Measurements from ENCODE around the gene TBC1D2B.

TBC1D2B gene

DNA sequence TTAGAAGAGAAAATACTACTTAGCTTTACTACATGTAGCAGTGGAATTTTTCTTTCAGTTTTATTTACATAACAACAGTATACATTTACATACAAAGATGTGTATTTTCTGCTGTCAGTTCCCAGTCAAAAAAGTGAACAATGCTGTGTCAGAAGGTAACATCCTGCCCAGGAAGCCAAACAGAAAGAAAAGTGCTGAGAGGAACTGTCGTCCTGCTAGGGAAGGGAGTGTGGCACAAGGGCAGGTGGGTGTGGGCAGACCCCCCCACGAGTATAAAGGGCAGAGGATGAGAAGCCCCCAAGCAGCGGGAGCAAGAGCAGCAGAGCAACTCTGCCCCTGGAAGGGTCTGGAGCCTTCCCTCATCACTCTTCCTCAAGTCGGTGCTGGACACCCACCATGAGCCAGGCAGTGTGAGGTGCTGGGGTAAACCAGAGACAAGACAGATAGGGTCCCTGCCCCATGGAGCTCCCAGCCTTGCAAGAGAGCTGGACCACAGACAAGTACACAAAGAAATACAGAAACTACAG lies 39.7 kb downstream of the TBC1D2B start:
- TF ChIP-seq, protein P1, sequence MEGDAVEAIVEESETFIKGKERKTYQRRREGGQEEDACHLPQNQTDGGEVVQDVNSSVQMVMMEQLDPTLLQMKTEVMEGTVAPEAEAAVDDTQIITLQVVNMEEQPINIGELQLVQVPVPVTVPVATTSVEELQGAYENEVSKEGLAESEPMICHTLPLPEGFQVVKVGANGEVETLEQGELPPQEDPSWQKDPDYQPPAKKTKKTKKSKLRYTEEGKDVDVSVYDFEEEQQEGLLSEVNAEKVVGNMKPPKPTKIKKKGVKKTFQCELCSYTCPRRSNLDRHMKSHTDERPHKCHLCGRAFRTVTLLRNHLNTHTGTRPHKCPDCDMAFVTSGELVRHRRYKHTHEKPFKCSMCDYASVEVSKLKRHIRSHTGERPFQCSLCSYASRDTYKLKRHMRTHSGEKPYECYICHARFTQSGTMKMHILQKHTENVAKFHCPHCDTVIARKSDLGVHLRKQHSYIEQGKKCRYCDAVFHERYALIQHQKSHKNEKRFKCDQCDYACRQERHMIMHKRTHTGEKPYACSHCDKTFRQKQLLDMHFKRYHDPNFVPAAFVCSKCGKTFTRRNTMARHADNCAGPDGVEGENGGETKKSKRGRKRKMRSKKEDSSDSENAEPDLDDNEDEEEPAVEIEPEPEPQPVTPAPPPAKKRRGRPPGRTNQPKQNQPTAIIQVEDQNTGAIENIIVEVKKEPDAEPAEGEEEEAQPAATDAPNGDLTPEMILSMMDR (conservative IDR thresholded peaks at IDR 0.05; ENCODE audit: low read length): no peak
- DNase-seq (ENCODE audit: low read depth): no peak
- H3K4me3 ChIP-seq (ENCODE audit: low read length): no peak overlapping the region

DNA sequence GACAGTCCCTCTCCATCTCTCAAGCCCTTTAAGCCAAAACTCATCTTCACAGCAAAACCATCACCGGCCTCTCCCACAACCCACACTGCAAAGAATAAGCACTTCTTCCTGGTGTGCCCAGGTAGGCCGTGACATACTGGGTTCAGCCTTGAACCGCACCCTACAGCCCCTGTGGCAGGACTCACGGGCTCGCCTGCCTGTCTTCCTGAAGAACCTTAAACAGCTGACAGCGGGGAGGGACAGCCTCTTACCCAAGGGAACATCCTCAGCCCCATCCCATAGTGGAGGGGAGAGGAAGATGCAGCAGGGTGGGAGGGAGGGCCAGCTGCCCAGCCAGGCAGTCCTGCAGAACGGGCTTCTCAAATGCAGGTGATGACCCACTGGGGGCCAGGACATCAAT lies 40.2 kb downstream of the TBC1D2B start:
- H3K4me3 ChIP-seq (ENCODE audit: low read length): no peak overlapping the region
- TF ChIP-seq, protein P1 (conservative IDR thresholded peaks at IDR 0.05; ENCODE audit: low read length): no peak
- no peak for DNase-seq (ENCODE audit: low read depth)

DNA sequence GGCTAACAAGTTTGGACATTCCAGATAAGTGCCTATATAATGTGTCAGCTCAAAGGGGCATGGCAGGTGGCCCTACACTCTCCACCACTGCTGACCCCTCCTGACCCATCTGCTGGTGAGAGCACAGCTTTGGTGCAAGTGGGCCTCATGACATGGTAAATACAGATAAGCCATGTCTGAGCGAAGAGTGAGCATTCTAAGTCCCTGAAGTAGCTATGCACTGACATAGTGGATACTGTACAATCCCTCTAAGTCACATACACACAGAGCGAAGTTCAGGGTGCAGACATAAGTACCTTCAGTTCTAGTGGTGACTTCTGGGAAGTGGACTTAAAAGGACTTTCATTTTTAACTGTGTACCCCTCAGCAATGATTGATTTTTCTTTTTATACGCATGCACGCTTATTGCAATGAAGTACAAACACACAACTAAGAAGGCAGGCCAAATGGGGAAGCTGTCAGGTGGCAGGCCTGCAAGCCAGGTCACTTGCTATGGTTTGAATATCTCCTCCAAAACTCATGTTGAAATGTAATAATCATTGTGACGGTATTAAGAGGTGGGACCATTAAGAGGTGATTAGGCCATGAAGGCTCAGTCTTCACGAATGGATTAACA lies 41.5 kb downstream of the TBC1D2B start:
- no peak for DNase-seq (ENCODE audit: low read depth)
- H3K4me3 ChIP-seq (ENCODE audit: low read length): no peak overlapping the region
- TF ChIP-seq, protein P1 (conservative IDR thresholded peaks at IDR 0.05; ENCODE audit: low read length): no peak

DNA sequence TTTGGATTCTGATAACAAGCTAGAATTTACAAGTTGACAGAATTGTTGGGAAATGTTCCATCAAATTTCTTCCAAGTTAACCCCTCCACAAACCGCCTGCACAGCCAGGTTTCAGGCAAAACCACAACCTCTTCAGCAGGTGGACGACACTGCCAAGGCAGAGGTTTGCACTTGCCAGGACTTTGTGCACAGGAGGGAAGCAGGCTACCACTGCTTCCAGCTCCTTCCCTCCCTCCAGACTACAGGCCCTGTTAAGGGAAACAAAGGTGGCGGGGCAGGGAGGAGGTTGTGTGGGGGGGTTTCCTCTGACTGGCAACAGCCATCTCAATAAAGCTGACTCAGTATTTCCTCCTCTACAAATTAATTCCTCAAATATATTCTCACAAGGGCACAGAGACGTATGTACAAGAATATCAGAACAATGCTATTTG lies 42.2 kb downstream of the TBC1D2B start:
- TF ChIP-seq, protein P1 (conservative IDR thresholded peaks at IDR 0.05; ENCODE audit: low read length): no peak
- H3K4me3 ChIP-seq (ENCODE audit: low read length): no peak overlapping the region
- DNase-seq (ENCODE audit: low read depth): no peak

DNA sequence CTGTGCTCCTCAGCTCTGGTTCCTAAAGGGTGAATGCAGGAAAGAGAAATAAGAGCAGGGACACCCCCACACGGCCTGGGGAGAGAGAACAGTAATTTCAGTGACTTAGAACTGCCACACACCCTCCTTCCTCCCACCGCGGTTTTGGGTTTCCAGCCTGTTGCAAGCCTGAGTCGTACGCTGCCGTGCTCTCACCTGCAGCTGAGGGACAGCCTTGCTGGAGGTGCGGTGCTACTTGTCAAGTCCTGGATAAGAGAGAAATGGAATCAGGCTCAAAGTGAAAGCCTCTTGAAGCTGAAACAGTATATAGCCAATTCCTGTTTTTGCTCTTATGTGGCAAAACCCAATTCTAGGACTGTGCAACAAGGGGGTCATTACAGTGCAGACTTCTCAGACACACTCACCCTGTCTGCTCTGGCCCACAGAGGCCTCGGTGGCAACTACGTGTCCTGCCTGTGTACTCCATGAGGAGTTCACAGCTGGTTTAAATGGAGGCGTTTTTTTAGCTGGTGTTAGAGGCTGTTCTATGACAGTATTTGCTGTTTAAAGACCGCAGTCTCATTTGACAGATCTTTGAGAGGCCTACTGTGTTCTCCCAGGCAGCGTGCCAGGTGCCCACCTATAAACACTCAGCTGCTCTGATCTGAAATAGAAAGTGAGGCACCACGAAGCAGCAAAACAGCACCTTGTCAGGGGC lies 42.9 kb downstream of the TBC1D2B start:
- TF ChIP-seq, protein P1 (conservative IDR thresholded peaks at IDR 0.05; ENCODE audit: low read length): no peak
- DNase-seq (ENCODE audit: low read depth): no peak
- H3K4me3 ChIP-seq (ENCODE audit: low read length): no peak overlapping the region

DNA sequence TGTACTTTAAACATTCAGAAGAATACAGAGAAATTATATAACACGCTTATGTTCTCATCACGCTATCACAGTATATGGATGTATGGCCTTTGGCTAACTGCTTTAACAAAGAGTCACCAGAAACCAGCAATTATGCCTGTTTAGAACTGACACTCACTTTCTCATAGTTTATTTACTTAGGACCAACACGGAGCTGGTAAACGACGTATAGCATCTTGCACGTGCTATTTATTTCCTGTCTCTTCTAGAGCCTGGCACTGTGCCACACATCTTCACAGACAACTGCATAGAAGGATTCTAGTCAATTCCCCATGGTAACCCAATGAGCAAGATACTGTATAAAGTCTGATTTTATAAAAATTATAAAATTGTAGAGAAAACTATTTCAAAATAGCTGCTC lies 43.6 kb downstream of the TBC1D2B start:
- DNase-seq (ENCODE audit: low read depth): no peak
- no peak overlapping the region for H3K4me3 ChIP-seq (ENCODE audit: low read length)
- TF ChIP-seq, protein P1 (conservative IDR thresholded peaks at IDR 0.05; ENCODE audit: low read length): no peak

DNA sequence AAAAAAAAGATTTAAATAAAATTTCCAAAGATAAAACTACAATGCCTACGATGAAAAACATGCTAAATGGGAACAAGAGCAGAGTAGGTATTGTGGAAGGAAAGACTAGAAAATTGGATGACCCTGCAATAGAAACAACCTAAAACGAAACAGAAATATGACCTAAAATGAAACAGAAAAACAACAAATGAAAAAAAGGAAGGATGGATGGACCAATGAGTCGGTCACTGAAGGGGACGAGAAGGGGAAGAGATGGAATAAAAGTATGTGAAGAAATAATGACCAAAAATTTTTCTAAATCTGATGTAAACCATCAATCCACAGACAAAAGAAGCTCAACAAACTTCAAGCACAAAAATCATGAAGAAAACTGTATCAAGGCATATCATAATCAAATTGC lies 44.8 kb downstream of the TBC1D2B start:
- no peak overlapping the region for H3K4me3 ChIP-seq (ENCODE audit: low read length)
- no peak for DNase-seq (ENCODE audit: low read depth)
- TF ChIP-seq, protein P1 (conservative IDR thresholded peaks at IDR 0.05; ENCODE audit: low read length): no peak
